Smooth muscle cell (in vitro differentiated cells): ENCODE results near the gene CYP21A2. TPM values are rescaled to one million over a fixed set of nuclear protein-coding genes. Genes with fewer than 3 reads are reported as not detected.
"Not testable (repeated sequence)": the region's sequence is repeated elsewhere in the genome, so short reads cannot be mapped to it uniquely, and the experiment has no call there.

Experiments used
- DNase-seq: peaks from one replicate; lab custom pipeline; 2025; ENCODE audit not compliant: unreplicated experiment; lab: John Stamatoyannopoulos, UW
- H2AFZ ChIP-seq: fragments of 200-600 bp; sonication (generic); 2 replicates; pipeline ENCODE4 v1.6.0; 2016; ENCODE audit warnings: antibody characterized with exemption, low read depth, mild to moderate bottlenecking
- H3F3A ChIP-seq: fragments of 200-600 bp; sonication (generic); 2 replicates; pipeline ENCODE4 v1.6.0; 2017; ENCODE audit warnings: antibody characterized with exemption, low read depth
- H3K27ac ChIP-seq: fragments of 200-600 bp; sonication (generic); 2 replicates; pipeline ENCODE4 v1.5.1; 2016; ENCODE audit warnings: low read depth, mild to moderate bottlenecking
- H3K27me3 ChIP-seq: fragments of 200-600 bp; sonication (generic); 2 replicates; pipeline ENCODE4 v1.6.1; 2016; ENCODE audit warnings: low read depth, mild to moderate bottlenecking
- H3K36me3 ChIP-seq: fragments of 200-600 bp; sonication (generic); 2 replicates; pipeline ENCODE4 v1.5.1; 2016; ENCODE audit warnings: low read depth
- H3K4me1 ChIP-seq: fragments of 200-600 bp; sonication (generic); 2 replicates; pipeline ENCODE4 v1.5.1; 2016; ENCODE audit warnings: low read depth
- H3K4me2 ChIP-seq: fragments of 200-600 bp; sonication (generic); 2 replicates; pipeline ENCODE4 v1.6.0; 2016; ENCODE audit warnings: mild to moderate bottlenecking
- H3K4me3 ChIP-seq: fragments of 200-600 bp; sonication (generic); 2 replicates; pipeline ENCODE4 v1.5.1; 2016; ENCODE audit warnings: mild to moderate bottlenecking
- H3K79me2 ChIP-seq: fragments of 200-600 bp; sonication (generic); 2 replicates; pipeline ENCODE4 v1.6.0; 2016; ENCODE audit warnings: low read depth, mild to moderate bottlenecking
- H3K9ac ChIP-seq: fragments of 200-600 bp; sonication (generic); 2 replicates; pipeline ENCODE4 v1.6.0; 2016; ENCODE audit warnings: low read depth
- H3K9me3 ChIP-seq: fragments of 200-600 bp; sonication (generic); replicated peaks from 2 replicates; pipeline ENCODE4 v1.5.1; 2016; ENCODE audit warnings: low read depth
- H4K20me1 ChIP-seq: fragments of 200-600 bp; sonication (generic); 2 replicates; pipeline ENCODE4 v1.6.0; 2016; ENCODE audit warnings: low read depth
- WGBS: methylation state at CpG from one replicate; pipeline ENCODE4 v1.1.7; 2016; ENCODE audit warnings: low lambda C conversion rate; 5-methylcytosine and 5-hydroxymethylcytosine counted together
- polyA plus RNA-seq: library from polyadenylated mRNA; unstranded; fragments of >200 nt; fragmentation: Nextera tagmentation; extraction: Ambion mirVana; gene quantifications from 2 replicates; pipeline ENCODE4 v1.2.1, GENCODE V29; 2016
- total RNA-seq: library from RNA; depleted of rRNA; stranded (reverse); fragments of >200 nt; gene quantifications from 2 replicates; pipeline ENCODE4 v1.2.3, GENCODE V29; 2014

CYP21A2 gene
- total and polyA plus RNA-seq, 2 experiments from 2014 or later: not detected

DNA sequence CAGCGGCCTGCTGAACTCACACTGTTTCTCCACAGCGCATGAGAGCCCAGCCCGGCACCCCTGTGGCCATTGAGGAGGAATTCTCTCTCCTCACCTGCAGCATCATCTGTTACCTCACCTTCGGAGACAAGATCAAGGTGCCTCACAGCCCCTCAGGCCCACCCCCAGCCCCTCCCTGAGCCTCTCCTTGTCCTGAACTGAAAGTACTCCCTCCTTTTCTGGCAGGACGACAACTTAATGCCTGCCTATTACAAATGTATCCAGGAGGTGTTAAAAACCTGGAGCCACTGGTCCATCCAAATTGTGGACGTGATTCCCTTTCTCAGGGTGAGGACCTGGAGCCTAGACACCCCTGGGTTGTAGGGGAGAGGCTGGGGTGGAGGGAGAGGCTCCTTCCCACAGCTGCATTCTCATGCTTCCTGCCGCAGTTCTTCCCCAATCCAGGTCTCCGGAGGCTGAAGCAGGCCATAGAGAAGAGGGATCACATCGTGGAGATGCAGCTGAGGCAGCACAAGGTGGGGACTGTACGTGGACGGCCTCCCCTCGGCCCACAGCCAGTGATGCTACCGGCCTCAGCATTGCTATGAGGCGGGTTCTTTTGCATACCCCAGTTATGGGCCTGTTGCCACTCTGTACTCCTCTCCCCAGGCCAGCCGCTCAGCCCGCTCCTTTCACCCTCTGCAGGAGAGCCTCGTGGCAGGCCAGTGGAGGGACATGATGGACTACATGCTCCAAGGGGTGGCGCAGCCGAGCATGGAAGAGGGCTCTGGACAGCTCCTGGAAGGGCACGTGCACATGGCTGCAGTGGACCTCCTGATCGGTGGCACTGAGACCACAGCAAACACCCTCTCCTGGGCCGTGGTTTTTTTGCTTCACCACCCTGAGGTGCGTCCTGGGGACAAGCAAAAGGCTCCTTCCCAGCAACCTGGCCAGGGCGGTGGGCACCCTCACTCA, 1.4 kb downstream of the CYP21A2 start:
- not testable (repeated sequence) for H4K20me1 ChIP-seq, H2AFZ ChIP-seq, H3K9me3 ChIP-seq, H3K4me1 ChIP-seq, H3K36me3 ChIP-seq, H3K79me2 ChIP-seq, H3K27me3 ChIP-seq, H3K27ac ChIP-seq, H3F3A ChIP-seq, H3K4me3 ChIP-seq, DNase-seq, H3K9ac ChIP-seq, H3K4me2 ChIP-seq
- WGBS: 86% methylated on average over 24 of the region's 24 CpGs

GRCh38 chr6:32040299-32041049, 2.3 kb downstream of the CYP21A2 start:
- H2AFZ ChIP-seq, H3K4me3 ChIP-seq, H3K36me3 ChIP-seq, H3K4me1 ChIP-seq, H3K27me3 ChIP-seq, DNase-seq, H3K9ac ChIP-seq, H4K20me1 ChIP-seq, H3K4me2 ChIP-seq, H3K9me3 ChIP-seq, H3K27ac ChIP-seq, H3K79me2 ChIP-seq, H3F3A ChIP-seq: not testable (repeated sequence)
- 94% methylated on average over 21 of the region's 43 CpGs for WGBS

DNA sequence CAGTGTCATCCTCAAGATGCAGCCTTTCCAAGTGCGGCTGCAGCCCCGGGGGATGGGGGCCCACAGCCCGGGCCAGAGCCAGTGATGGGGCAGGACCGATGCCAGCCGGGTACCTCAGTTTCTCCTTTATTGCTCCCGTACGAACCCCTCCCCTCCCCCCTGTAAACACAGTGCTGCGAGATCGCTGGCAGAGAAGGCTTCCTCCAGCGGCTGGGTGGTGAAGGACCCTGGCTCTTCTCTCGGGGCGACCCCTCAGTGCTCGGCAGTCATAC, 2.8 kb downstream of the CYP21A2 start:
- H3K9ac ChIP-seq, H3K4me3 ChIP-seq, H3K36me3 ChIP-seq, H3K9me3 ChIP-seq, H3K27ac ChIP-seq, H3F3A ChIP-seq, H3K27me3 ChIP-seq, H3K4me1 ChIP-seq, H2AFZ ChIP-seq, H4K20me1 ChIP-seq, H3K4me2 ChIP-seq, H3K79me2 ChIP-seq, DNase-seq: not testable (repeated sequence)
- no CpG with 5 or more reads among the region's 13 CpGs for WGBS

DNA sequence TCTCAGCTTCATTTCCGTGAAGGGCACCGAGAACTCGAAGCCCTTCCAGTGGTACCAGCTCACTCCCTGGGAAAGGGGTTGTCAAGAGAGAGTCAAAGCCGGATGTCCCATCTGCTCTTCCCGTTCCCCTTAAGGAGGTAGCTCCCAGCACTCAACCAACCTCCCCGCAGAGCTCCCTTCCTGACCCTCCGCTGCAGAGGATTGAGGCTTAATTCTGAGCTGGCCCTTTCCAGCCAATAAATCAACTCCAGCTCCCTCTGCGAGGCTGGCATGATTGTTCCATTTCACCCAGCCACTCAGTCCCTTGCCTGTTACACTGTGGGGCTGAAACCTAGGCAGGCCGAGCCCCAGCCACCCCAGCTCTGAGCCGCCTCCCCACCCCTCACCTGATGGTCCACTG, 3.2 kb downstream of the CYP21A2 start:
- not testable (repeated sequence) for H3K36me3 ChIP-seq, H3K4me2 ChIP-seq, H3K27me3 ChIP-seq, H3K9me3 ChIP-seq, H3K4me3 ChIP-seq, H3K27ac ChIP-seq, H3K4me1 ChIP-seq, H2AFZ ChIP-seq, H3F3A ChIP-seq, H3K9ac ChIP-seq, H3K79me2 ChIP-seq, H4K20me1 ChIP-seq, DNase-seq
- 76% methylated on average over 5 of the region's 10 CpGs for WGBS

DNA sequence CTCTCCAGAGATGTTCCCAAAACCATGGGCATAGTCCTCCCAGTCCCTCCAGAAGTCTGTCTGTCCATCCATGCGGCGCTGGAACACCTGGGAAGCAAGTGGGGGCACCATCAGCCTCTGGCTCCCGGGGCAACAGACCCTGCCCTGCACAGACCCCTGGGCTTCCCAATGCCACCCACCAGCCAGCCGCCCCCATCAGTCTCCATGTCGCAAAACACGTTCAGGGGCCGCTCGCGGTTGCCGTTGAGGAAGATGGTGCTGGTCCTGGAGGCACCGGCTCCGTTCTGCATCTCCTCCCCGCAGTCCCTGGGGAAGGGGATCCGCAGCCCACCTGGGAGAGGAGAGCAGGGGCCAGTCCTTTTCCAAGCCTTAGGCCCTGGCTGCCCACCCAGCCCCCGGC, 4.1 kb downstream of the CYP21A2 start:
- not testable (repeated sequence) for H3K9me3 ChIP-seq, H3K4me1 ChIP-seq, H3K9ac ChIP-seq, H3K27ac ChIP-seq, H3F3A ChIP-seq, H3K27me3 ChIP-seq, H3K36me3 ChIP-seq, DNase-seq, H3K4me2 ChIP-seq, H4K20me1 ChIP-seq, H3K4me3 ChIP-seq, H2AFZ ChIP-seq, H3K79me2 ChIP-seq
- 98% methylated on average over 13 of the region's 15 CpGs for WGBS

GRCh38 chr6:32043589-32044380, 5.6 kb downstream of the CYP21A2 start:
- H3K4me3 ChIP-seq, DNase-seq, H3K4me1 ChIP-seq, H2AFZ ChIP-seq, H4K20me1 ChIP-seq, H3K27ac ChIP-seq, H3K9me3 ChIP-seq, H3K27me3 ChIP-seq, H3K4me2 ChIP-seq, H3F3A ChIP-seq, H3K36me3 ChIP-seq, H3K9ac ChIP-seq, H3K79me2 ChIP-seq: not testable (repeated sequence)
- WGBS: 97% methylated on average over 17 of the region's 31 CpGs

DNA sequence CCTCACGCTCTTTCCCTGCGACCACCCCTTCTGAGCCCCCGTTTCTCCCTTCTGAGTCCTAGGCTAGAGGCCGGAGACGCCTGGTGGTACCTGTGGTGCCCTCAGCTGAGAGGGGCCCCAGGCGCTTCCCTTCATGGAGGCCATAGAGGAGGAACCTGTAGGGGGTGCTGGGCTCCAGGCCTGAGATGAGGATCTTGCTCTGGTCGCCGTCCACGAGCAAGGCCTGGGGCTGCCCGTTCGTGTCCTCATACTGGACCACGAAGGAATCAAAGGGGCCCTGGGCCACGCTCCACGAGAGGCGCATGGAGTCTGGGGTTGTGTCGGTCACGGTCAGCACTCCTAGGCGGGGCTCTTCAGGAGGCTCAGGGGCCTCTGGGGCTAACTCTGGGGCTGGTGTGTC, 6.7 kb downstream of the CYP21A2 start:
- H3F3A ChIP-seq: not testable (repeated sequence)

More for the DNA sequence above, 6.7 kb downstream of the CYP21A2 start:
- H3K4me1 ChIP-seq, H2AFZ ChIP-seq, H3K27ac ChIP-seq, DNase-seq, H3K36me3 ChIP-seq, H3K4me3 ChIP-seq, H3K9ac ChIP-seq, H3K9me3 ChIP-seq, H4K20me1 ChIP-seq, H3K79me2 ChIP-seq, H3K27me3 ChIP-seq, H3K4me2 ChIP-seq: not testable (repeated sequence)
- WGBS: 87% methylated on average over 14 of the region's 18 CpGs
